Endometrium (tissue), 2 donors: ENCODE data around the gene NHERF2.

Source experiments
- FAIRE-seq: peaks from 2 replicates; lab custom pipeline; 2012; peaks lifted over from hg19 to GRCh38; lab: Jason Lieb, UNC
- donor health status: control.
- donor health status: control.

NHERF2 gene

GRCh38 chr16:2040787-2041522 lies 14.3 kb downstream of the NHERF2 start:
- no peak for FAIRE-seq

GRCh38 chr16:2042171-2042985 lies 15.7 kb downstream of the NHERF2 start:
- no peak for FAIRE-seq

- FAIRE-seq, result no peak
Measured at GRCh38 chr16:2042986-2043666, 16.4 kb downstream of the NHERF2 start.

- FAIRE-seq, result no peak
Measured at GRCh38 chr16:2043667-2044451, 17.2 kb downstream of the NHERF2 start.

GRCh38 chr16:2044541-2044940 lies 17.8 kb downstream of the NHERF2 start:
- no peak for FAIRE-seq

GRCh38 chr16:2045965-2046892 lies 19.5 kb downstream of the NHERF2 start:
- no peak for FAIRE-seq

- no peak for FAIRE-seq
Measured at GRCh38 chr16:2046893-2047329, 20.2 kb downstream of the NHERF2 start.

- FAIRE-seq, result no peak
Measured at GRCh38 chr16:2047330-2048115, 20.8 kb downstream of the NHERF2 start, which contains the start of the genes NTHL1 and TSC2. Gene NTHL1, minus strand, starts transcription at chr16:2047834. Its CDS starts 11 bp downstream, at chr16:2047823. Gene TSC2, plus strand, starts transcription at chr16:2047985. Its CDS starts 631 bp downstream, at chr16:2048616.

- no peak for FAIRE-seq
Measured at GRCh38 chr16:2048116-2048543, 21.4 kb downstream of the NHERF2 start.

GRCh38 chr16:2053211-2053610 lies 26.5 kb downstream of the NHERF2 start:
- no peak for FAIRE-seq

GRCh38 chr16:2053897-2054296 lies 27.2 kb downstream of the NHERF2 start:
- no peak for FAIRE-seq

- no peak for FAIRE-seq
Measured at GRCh38 chr16:2054543-2055245, 28.0 kb downstream of the NHERF2 start.

- FAIRE-seq, result no peak
Measured at GRCh38 chr16:2056077-2056476, 29.4 kb downstream of the NHERF2 start.

GRCh38 chr16:2056681-2057407 lies 30.1 kb downstream of the NHERF2 start:
- FAIRE-seq, result no peak

GRCh38 chr16:2057438-2057837 lies 30.7 kb downstream of the NHERF2 start:
- FAIRE-seq, result no peak

- no peak for FAIRE-seq
Measured at GRCh38 chr16:2058420-2058819, 31.7 kb downstream of the NHERF2 start.

GRCh38 chr16:2058872-2059271 lies 32.2 kb downstream of the NHERF2 start:
- no peak for FAIRE-seq

- no peak for FAIRE-seq
Measured at GRCh38 chr16:2060346-2060745, 33.6 kb downstream of the NHERF2 start.
